ENCODE data around the gene GRID1.

Gene GRID1

DNA sequence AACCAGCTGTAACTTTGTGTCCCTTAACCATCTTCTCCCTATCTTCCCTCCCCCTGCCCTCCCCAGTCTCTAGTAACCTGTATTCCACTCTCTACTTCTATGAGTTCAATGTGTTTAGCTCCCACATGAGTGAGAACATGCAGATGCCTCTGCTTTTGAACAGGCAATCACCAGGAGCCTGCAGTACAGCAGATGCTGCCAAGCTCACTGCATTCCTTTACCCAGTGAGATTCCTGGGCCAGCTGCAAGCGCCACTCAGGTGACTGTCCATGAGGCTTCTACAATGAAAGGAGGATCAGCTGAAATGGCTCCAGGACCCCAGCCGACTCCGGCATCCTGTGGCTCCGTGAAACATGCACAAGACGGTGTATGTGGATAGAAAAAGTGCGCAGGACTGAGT lies 15.7 kb downstream of the GRID1 start:
- no peak for DNase-seq

DNA sequence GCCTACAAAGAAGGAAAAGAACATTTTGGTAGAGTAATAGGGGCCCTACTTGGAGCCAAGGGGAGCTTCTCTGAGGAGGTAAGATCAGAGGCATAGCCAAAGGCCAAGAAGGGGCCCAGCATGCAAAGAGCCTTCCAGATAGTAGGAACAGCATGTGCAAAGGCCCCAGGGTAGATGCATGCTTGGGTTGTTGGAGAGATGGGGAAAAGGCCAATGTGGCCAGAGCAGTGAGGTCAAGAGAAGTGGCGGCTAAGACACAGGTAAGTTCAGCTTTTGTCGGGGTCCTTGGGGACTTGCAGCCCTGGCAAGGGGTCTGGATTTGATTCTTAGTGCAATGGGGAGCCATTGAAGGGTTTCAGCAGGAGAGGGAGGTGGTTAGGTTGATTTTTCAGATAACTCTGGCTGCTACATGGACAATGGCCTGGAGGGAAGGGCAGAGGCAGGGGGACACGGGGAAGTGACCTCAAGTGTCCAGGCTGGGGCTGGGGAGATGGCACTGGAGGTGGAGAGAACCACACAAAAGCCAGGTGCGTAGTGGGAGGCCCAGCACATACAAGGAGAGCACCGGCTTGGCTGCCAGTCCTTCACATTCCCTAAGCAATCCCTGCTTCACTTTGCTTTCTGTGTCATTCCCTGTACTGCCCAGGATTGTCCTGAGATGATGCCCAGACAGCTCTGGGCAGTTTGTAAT lies 16.5 kb downstream of the GRID1 start:
- no peak for DNase-seq

DNA sequence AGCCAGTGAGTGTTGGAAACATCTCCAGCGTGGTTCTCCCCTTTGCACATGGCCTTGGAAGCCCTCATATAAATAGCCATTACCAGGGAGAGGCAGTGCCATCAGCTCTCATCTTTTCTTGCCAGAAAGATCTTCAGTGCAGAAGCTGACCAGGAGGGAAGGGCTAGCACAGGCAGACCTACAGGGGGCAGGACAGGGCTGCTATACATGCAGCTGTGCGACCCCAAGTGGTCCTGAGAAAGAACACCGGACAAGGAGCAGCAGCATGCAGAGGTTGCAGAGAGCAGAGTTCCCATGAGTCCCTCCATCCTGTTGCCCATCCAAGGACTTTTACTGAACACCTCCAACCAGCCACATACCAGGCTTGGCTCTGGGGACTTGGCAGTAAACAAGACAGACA lies 17.1 kb downstream of the GRID1 start:
- no peak for DNase-seq

DNA sequence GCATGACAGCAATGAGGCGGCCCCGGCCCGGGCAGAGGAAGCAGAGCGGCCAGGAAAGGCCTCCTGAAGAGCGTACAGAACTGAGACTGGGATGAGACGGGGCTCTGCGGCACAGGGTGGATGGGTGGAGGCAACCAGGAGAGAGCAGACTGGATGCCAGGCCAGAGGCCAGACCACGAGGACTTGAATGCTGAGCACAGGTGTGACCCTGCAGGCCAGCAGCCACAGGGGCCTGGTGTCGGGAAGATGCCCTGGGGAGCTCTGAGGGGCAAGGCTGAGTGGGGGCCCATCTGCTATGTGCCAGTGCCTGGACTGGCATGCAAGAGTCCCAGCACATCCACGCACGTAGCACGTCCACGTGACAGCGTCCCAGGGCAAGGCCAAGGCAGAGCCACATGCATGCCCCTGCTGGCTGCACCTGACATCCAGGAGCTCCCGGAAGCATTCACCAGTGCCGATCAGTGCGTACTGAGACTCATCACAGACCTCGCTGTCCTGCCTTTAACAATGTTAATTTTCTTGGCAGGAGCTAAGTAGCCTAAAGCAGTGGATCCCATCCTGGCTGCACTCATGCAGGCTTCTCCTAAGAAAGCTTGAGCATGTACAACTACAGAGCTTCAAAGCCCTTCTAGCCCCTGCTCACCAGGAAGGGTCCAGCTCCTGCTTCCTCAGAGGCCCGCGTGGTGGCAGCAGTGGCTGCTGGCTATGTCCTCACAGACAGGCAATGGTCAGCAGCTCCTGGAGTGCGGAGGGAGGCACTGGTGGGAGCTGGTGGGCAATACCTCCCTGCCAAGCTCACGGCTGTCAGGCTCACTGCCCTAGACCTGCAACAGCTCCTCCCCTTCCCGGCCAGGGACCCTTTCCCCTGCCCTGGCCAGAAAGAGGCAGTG lies 18.0 kb downstream of the GRID1 start:
- DNase-seq, result no peak

DNA sequence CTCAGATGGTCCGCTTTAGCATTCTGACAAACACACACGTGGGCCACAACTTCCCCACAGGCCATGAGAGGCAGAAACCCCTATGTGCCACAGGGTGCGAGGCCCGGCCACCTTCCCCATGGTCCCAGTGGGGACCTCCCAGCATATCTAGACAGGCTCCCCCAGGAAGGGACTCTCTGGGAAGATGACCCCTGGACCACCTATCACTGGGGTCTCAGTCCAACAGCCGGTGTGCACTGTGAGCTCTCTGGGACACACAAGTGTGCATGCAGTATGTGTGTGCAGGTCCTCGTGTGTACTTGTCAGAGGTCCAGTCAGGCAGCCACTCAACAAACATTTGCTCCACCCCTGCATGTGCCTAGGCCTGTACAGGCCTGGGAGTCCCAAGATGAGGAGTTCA lies 18.7 kb downstream of the GRID1 start:
- DNase-seq, result no peak

DNA sequence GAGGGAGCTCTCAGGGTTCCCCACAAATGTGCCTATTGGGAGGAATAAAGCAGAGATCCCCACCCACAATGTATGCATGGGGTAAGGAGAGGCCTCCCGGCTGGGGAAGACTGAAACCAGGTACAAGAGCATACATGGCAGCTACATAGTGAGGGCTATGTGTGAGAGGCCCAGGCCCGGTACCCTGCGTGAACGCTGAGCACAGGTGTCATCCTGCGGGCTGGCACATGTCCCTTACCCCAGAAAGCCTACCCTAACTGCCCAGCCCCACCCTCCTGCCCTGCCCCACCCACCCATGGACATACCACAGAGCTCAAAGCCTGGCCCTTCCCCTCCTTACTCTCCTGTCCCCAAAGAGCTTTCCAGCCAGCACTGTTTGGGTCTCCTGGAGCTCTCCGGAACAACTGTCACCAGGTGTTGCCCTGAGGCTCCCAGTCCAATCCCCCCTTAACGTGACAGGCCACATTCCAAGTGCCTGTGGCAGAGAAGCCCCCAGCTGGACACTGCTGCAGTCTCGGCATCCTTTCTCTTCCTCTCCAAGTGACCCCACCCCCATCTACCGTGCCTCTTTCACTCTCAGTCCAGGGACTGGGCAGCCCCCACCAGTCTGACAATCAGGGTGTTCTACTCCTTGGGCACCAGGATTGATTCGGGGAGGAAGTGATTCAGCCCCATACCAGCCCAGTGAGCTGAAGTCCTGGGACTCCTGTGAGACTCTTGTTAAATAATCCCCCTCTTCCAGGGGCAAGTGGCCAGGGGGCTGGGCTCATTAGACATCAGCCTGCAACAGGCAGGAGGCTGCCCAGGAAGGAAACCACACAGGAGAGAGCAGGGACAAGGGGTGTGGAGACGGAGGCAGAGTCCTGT lies 19.6 kb downstream of the GRID1 start:
- no peak for DNase-seq

DNA sequence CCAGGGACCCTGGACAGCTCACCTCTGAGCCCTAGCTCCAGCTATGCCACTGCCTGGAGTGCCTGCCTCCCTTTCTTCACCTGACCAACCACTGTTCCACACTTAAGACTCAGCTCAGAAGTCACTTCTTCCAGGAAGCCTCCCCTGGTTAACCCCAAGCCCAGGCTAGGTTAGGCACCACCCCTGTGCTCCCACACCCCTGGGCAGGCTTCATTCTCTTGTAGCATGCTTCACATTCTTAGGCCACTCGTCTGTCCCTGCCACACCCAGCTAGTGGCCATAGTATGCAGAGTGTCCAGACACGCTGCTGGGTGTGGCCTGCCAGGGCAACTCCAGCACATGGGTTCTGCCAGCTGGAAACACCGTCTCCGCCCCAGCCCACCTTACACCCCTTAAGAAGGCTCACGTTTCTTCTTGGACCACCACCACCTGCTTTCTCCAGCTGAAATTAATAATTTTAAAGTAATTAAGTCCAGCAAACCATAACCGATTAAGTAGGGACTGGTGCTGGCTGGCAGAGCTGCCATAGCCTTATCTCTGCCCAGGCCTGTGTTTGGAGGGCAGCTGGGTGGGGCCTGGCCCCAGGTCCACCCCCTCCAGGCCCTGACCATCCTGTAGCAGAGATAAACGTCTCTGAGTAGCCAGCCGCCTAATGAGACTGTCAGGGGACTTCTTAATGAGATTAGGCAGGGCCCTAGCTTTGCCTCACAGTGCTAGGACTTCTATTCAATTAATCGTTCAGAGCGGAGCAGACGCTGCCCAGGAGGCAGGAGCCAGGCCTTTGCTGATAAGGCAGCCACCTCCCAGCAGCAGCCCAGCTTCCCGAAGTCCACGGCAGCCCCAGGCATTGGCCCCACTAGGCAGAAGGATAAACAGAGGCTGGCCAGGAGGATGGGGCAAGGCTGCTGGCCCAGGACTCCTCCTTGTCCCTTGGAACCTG lies 20.5 kb downstream of the GRID1 start:
- no peak for DNase-seq

DNA sequence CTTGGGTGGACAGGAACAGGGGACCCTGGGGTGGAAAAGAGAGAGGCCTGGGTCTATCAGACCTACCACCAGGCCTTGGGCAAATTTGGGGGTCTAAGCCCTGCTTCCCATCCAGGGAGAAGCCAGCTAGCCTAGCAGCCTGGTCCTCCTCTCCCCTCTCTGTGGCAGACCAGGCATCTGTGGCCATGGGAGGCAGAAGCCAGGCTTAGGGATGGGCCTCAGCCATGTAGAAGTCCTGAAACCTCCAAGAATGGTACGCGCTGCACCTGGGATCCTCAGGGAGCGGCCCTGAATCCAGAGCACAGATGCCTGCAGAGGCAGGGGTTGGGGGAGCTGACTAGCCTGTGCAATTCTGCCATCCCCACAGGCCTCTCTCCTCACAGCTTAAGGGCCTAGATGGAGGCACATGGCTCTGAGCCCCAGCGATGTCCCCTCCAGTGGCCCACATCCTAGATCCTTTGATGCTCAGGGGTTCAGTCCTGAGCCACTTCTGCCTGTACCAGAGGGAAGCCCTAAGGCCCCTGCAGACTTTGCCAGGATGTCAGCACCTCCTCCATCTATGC lies 21.2 kb downstream of the GRID1 start:
- no peak for DNase-seq

DNA sequence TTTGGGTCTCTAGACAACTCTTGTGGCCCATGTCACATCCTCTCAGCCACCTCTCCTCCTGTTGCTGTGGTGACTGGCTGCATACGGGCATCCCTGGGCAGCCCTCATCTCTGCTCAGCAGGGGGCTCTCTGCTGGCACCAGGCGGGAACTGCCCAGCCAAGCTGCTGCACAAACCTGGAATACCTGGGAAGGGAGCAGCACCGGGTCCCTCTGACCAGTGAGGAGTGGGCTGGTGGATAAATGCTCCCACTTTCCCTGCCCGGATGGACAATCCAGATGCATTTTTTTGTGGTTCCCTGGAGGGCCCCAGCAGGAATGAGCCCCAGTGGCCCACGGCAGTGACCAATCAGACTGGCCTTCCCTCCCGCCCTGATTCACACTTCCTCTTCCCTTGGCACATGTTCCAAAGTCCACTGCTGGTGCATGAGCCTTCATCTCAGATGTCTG lies 21.9 kb downstream of the GRID1 start:
- DNase-seq, result no peak

DNA sequence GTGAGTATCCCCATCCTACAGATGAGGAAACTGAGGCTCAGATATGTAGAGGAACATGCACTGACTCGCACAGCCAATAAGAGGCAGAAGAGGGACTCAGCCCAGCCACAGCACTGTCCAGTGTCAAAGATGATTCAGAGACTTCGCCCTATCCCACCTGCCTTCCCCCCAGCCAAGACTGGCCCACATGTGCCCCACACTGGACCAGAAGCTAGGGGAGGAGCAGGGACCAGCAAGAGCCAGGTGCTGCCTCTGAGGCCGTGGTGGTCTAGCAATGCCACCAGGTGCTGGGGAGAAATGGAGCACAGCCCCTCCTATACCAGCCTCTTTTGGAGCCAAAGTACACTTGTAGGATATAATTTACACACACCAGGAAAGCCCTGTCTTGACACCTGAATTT lies 22.3 kb downstream of the GRID1 start:
- no peak for DNase-seq

DNA sequence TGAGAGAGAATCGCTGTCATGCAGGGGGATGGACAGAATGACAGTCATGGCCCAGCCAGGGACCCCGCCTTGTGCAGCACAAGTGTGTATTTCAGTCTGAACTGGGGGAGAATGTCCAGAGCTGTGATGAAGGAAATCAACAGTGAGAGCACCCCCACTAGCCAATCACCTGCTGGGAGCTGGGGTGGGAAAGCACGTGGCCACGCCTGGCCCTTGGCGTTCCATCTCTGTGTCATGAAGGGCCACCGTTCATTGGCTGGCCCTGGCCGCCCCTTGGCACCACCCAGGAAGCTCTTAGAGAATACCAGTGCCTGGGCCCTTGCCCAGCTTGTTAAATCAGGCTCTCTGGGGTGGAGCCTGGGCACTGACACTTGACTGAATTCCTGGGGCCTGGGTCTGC lies 22.8 kb downstream of the GRID1 start:
- no peak for DNase-seq

DNA sequence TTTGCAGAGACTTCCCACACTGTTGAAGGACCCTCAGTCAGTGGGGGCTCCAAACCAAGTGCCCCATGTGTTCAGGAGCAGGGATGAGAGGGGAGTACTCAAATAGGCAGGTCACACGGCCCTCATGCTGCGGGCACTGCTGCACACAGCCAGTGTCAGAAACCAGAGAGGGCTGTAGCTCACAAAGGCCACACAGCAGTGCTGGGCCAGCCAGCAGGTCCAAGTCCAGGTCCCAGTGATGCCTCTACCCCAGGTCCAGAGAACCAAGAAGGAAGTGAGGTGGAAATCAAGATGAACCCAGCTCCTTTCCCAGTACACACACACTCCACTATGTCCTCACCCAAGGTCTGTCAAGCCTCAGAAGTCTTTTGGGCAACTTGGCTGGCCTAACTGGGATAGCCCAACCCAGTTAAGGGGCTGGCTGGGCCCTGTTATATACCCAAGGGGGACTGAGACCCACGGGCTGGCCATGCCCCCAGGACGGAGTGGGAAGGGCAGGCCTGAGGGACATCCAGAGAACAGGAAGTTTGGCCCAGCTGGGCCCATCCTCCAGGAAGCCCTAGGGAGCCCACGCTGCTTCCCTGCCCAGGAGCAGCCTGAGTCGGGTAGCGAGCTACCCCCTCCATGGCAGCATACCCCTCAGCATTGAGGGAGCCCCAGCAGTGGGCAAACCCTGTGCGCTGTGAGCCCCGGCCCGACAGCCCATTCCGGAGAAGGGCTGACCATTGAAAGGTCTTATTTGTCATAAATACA lies 24.3 kb downstream of the GRID1 start:
- DNase-seq, result no peak

DNA sequence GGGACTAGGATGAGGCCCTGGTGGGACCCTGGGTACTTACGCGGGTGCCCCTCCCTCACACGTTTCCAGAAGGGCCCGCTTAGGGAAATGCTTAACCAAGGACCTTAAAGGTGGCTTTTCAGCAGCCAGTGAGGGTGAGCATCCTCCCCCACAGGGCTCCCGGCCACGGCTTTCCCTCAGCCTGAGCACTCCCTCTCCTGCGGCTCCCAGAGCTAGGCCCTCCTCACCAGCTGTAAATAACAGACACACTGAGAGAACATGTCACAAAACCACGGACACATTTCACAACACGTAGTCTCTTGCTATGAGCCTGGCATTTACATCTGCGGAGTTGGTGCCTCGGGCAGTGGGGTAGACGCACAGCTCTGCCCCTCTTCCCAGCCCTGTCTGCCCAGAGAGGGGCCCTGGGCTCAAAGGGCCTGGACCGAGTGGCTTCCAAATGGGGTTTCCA lies 25.2 kb downstream of the GRID1 start:
- no peak for DNase-seq

DNA sequence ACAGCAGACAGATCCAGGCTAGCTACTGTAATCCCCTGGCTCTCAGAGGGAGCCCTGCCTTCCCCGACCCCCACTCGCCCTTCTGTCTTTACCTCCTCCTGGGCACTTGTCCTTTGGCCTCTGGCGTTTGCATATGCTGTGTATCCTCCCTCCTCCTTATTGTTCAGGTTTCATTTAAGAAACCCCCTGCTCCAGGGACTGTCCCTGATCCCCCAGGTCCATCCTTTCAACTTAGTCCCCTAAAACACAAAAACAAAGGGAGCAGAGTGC lies 25.7 kb downstream of the GRID1 start:
- no peak for DNase-seq

DNA sequence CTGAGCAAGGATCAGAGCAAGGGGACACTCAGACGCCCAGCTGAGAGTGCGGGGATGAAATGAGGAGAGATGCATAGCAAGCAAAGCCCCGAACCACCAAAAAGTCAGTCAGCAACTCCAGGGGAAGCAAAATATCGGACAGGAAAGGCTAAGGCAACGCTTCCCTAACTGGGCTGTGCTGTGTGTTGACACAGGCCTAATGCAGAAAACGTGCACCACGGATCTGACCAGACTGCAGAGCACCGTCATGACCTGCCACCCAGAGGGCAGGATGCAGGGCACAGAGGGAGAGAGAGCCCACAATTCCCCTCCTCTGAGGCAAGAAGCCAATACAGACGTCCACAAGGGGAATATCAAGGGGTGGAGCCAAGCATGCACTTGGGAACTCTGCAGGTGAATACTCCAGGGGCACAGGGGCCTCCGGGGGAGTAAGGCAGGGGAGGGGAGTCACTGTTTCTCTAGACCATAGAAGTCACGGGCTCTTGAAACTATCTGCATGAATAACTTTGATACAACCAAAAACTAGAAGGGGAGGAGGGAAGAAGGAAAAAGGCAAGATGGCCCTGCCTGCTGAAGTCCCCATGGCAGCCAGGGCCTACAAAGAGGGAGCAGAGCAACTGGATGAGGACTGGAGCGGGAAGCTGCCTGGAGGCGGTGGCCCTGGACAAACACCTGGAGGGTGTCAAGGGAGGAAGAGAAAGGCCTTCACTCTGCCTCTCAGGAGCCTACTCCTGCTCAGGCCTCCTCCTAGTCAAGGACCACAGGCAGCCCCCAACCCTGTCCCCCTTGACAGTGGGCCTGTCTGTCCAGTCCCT lies 26.2 kb downstream of the GRID1 start:
- DNase-seq, result no peak

DNA sequence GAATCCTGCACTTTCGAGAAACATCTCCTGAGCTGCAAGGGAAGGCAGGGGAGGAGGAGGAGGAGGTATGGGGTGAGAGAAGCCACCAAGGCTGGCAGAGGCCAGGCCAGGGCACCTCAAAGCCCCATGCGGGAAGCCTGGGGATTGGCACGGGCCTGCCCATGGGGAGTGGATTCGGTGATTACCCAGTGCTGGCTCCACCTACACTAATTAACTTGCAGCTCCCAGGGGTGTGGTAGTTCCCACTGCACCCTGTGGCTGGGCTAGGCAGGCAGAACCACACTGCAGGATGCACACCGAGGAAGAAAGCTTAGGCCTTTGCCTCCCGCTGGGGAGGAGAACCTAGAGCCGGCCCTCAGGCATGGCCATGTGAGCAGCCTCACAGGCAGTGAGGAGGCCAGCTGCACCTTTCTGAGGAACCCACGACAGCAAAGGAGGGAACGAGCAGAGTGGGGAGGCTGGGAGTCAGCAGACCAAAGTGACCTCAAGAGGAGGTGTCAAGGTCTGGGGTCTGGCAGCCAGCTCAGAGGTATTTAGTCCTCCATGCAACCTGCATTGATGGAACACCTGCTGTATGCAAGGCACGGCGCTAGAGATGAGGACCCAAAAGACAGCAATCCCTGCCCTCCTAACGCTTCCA lies 27.2 kb downstream of the GRID1 start:
- no peak for DNase-seq

DNA sequence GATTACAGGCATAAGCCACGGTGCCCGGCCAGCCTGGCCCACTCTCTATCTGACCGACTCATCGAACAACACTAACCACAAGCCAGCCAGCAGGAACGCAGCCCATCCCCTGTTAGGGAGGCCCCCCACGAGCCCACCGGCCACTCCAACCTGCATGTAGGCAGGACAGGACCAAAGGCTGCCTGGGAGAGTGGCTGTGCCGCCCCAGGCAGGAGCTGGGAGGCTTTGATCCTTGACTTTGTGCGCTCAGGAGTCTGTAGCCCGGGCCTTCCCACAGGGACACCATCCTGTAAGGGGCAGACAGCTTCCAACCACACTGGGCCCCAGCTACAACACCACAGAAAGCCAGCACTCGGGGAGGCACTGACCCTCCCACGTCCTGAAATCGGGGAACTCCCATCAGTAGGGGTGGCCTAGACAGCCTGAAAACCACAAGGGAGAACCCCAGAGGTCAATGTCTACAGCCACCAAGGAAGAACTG lies 29.4 kb downstream of the GRID1 start:
- no peak for DNase-seq

DNA sequence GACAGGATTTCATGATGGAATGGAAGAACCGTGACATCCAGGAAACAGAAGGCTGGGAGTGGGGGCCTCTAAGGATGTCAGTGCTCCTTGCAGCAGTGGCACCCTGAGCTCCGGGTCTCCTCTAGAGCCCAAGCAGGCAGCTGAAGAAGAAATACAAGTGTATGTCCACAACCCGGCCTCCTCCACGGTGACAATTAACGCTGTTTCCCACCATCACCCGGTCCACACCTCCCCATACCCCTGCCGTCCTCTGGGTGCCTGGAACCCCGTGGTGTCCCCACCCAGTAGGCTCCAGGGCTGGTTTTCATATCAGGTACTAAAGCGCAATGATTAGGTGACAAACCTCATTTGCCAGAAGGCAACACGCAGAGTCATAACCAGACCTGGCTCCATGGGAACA lies 30.3 kb downstream of the GRID1 start:
- DNase-seq, result no peak

DNA sequence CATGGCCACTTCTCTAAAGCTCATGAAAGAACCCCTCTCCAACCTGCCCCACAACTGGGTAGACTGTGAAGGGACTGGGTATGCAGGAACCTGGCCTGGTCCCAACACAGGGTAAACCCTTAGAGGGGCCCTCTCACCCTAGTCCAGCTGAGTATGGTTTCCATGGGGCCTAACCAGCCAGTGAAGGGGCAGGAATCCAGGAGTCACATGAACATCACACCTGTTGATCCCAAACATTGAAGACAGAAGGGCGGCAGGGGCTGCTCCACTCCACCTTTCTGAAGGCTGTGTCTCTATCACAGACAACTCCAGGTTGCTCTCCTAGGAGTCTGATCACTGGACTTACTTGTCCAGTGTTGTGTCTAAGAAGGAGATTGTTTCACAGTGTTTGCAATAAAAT lies 30.8 kb downstream of the GRID1 start:
- DNase-seq, result no peak

DNA sequence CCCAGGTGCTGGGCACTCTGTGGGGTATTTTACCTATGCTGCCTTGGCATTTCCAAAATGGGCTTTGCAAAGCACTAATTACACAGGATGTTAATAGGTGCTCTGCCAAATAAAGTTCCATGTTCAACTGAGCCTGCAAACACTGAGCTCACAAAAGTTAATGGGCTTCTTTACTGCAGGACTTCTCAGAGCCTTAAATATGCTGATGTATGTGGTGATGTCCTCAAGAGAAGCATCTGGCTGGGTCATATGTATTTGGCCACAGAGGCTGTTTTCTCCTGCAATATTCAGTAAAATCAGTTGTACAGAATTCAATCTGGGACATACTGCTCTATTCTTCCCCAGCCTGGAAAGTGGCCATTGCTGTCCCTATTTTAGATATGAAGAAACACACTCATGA lies 31.3 kb downstream of the GRID1 start:
- no peak for DNase-seq
